ENCODE measurements around the gene KMT2A.
"Not testable (repeated sequence)": the region's sequence is repeated elsewhere in the genome, so short reads cannot be mapped to it uniquely, and the experiment has no call there.

Gene KMT2A

GRCh38 chr11:118398791-118399559 lies 37.3 kb upstream of the KMT2A start:
- Histone ChIP-seq H3K4me1 (ENCODE audit: insufficient read depth, low read length) (peaks cover 32% of the 10 kb centered on the region), H3K79me2 (ENCODE audit: insufficient read depth, low read length) (peaks cover 33% of the 10 kb centered on the region), H3K9me3 (ENCODE audit: insufficient read depth, low read length, severe bottlenecking) (no peaks in the 10 kb centered on the region), H2AFZ (ENCODE audit: low read depth, low read length) (no peak overlapping the region), H3K4me3 (ENCODE audit: low read depth in 1 of 2, low read length in 2 of 2) (no peak overlapping the region), H3K36me3 (ENCODE audit: insufficient read depth, low read length) (peaks cover 48% of the 10 kb centered on the region), H3K4me2 (ENCODE audit: insufficient read depth, low read length) (no peak overlapping the region), H3K27ac (ENCODE audit: low read length) (0 out of 2 replicates have a peak overlapping the region, but pooled peaks have one; percentile 23), H4K20me1 (ENCODE audit: insufficient read depth, low read length) (peaks cover 19% of the 10 kb centered on the region), H3K9ac (ENCODE audit: low read depth, low read length) (no peak overlapping the region), H3K27me3 (ENCODE audit: insufficient read depth, low read length, poor library complexity) (no peaks in the 10 kb centered on the region)
- ATAC-seq (ENCODE audit: insufficient read depth, low read depth), result peak; percentile 18; the same call in 1 of the 3 replicates
- TF ChIP-seq CTCF (IDR thresholded peaks at IDR 0.05; ENCODE audit: borderline replicate concordance, extremely low read depth, low read length, poor library complexity, severe bottlenecking) (no peak), EZH2 (IDR thresholded peaks at IDR 0.05; ENCODE audit: borderline replicate concordance, low read depth, low read length, severe bottlenecking) (no peak)
- DNase-seq, result no peak

- Histone ChIP-seq H3K4me1 (ENCODE audit: insufficient read depth, low read length) (peaks cover 52% of the 10 kb centered on the region), H3K4me3 (ENCODE audit: low read depth in 1 of 2, low read length in 2 of 2) (peak within 1 kb of the TSS; percentile 82 to 83), H3K9ac (ENCODE audit: low read depth, low read length) (peak within 1 kb of the TSS; percentile 84), H3K27ac (ENCODE audit: low read length) (peak within 1 kb of the TSS; percentile 99), H3K79me2 (ENCODE audit: insufficient read depth, low read length) (peaks cover 56% of the 10 kb centered on the region), H4K20me1 (ENCODE audit: insufficient read depth, low read length) (peaks cover 41% of the 10 kb centered on the region), H3K4me2 (ENCODE audit: insufficient read depth, low read length) (peak within 1 kb of the TSS; percentile 97), H3K9me3 (ENCODE audit: insufficient read depth, low read length, severe bottlenecking) (no peaks in the 10 kb centered on the region), H3K36me3 (ENCODE audit: insufficient read depth, low read length) (peaks cover 49% of the 10 kb centered on the region), H3K27me3 (ENCODE audit: insufficient read depth, low read length, poor library complexity) (no peaks in the 10 kb centered on the region), H2AFZ (ENCODE audit: low read depth, low read length) (peak within 1 kb of the TSS; percentile 92)
- TF ChIP-seq EZH2 (IDR thresholded peaks at IDR 0.05; ENCODE audit: borderline replicate concordance, low read depth, low read length, severe bottlenecking) (no peak), CTCF (IDR thresholded peaks at IDR 0.05; ENCODE audit: borderline replicate concordance, extremely low read depth, low read length, poor library complexity, severe bottlenecking) (no peak)
- ATAC-seq (ENCODE audit: insufficient read depth, low read depth) (peak; percentile 82), DNase-seq (peak; percentile 93)
Measured at GRCh38 chr11:118401151-118401879, 35.0 kb upstream of the KMT2A start, which contains the start of gene ATP5MG. ATP5MG (plus strand) TSS chr11:118401606; CDS start chr11:118401666, 60 bp downstream.

- Histone ChIP-seq H3K9ac (ENCODE audit: low read depth, low read length) (peak overlapping the region; percentile 84), H3K9me3 (ENCODE audit: insufficient read depth, low read length, severe bottlenecking) (no peaks in the 10 kb centered on the region), H3K27me3 (ENCODE audit: insufficient read depth, low read length, poor library complexity) (no peaks in the 10 kb centered on the region), H3K36me3 (ENCODE audit: insufficient read depth, low read length) (peaks cover 49% of the 10 kb centered on the region), H3K4me2 (ENCODE audit: insufficient read depth, low read length) (peak overlapping the region; percentile 97), H3K4me1 (ENCODE audit: insufficient read depth, low read length) (peaks cover 55% of the 10 kb centered on the region), H2AFZ (ENCODE audit: low read depth, low read length) (peak overlapping the region; percentile 92), H3K4me3 (ENCODE audit: low read depth in 1 of 2, low read length in 2 of 2) (peak overlapping the region; percentile 82 to 83), H3K79me2 (ENCODE audit: insufficient read depth, low read length) (peaks cover 64% of the 10 kb centered on the region), H4K20me1 (ENCODE audit: insufficient read depth, low read length) (peaks cover 47% of the 10 kb centered on the region), H3K27ac (ENCODE audit: low read length) (peak overlapping the region; percentile 99)
- DNase-seq, result no peak
- no peak for TF ChIP-seq EZH2 (IDR thresholded peaks at IDR 0.05; ENCODE audit: borderline replicate concordance, low read depth, low read length, severe bottlenecking)
- peak; percentile 8 for TF ChIP-seq CTCF (IDR thresholded peaks at IDR 0.05; ENCODE audit: borderline replicate concordance, extremely low read depth, low read length, poor library complexity, severe bottlenecking)
- ATAC-seq (ENCODE audit: insufficient read depth, low read depth), result peak; percentile 44
Measured at GRCh38 chr11:118401880-118402590, 34.3 kb upstream of the KMT2A start.

GRCh38 chr11:118402594-118402993 lies 33.7 kb upstream of the KMT2A start:
- peaks cover 49% of the 10 kb centered on the region for H4K20me1 ChIP-seq (ENCODE audit: insufficient read depth, low read length)
- H3K27me3 ChIP-seq (ENCODE audit: insufficient read depth, low read length, poor library complexity); ATAC-seq (ENCODE audit: insufficient read depth, low read depth); H2AFZ ChIP-seq (ENCODE audit: low read depth, low read length); H3K9me3 ChIP-seq (ENCODE audit: insufficient read depth, low read length, severe bottlenecking); DNase-seq: not testable (repeated sequence)
- H3K9ac ChIP-seq (ENCODE audit: low read depth, low read length), result peak overlapping the region; percentile 84
- H3K4me3 ChIP-seq (ENCODE audit: low read depth in 1 of 2, low read length in 2 of 2), result peak overlapping the region; percentile 82 to 83
- H3K4me2 ChIP-seq (ENCODE audit: insufficient read depth, low read length), result peak overlapping the region; percentile 97
- H3K4me1 ChIP-seq (ENCODE audit: insufficient read depth, low read length), result peaks cover 55% of the 10 kb centered on the region
- peaks cover 69% of the 10 kb centered on the region for H3K79me2 ChIP-seq (ENCODE audit: insufficient read depth, low read length)
- H3K36me3 ChIP-seq (ENCODE audit: insufficient read depth, low read length), result peaks cover 49% of the 10 kb centered on the region
- H3K27ac ChIP-seq (ENCODE audit: low read length), result peak overlapping the region; percentile 99

Measured in DND-41 (cell line).